Measurements from ENCODE around the gene PSMC4.

The PSMC4 gene

DNA sequence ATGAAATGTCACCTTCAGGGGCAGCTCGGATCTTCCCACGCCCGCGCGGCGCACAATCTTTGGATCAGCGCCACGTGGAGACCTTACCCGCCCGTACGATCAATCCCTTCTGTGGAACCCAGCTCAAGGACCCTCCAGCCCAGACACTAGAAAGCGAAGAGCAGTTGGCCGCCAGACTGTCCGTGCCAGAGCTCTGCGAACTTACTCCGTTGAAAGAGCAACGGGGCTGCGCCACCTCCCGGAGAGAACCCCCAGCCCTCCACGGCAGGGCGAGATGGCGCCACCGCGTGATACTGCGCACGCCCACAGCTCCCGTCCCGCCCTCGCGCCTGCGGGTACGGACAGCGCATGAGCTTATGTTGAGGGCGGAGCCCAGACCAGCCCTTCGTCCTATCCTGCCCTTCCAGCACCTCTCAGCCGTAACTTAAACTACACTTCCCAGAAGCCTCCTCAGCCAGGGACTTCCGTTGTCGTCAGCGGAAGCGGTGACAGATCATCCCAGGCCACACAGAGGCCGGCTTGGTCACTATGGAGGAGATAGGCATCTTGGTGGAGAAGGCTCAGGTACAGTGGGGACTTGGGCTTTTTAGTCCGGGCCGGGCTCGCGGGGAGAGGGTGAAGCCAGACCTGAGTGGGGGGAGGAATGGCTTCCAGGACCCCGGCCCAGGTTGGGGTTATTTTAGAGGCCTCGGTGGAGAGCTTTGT lies at the start of gene PSMC4:
Gene PSMC4, plus strand, starts transcription at position 491 of the 705 bp plus-strand sequence. Its CDS starts 38 bp downstream, at position 529.
- peak; percentile 95 to 98 for DNase-seq

DNA sequence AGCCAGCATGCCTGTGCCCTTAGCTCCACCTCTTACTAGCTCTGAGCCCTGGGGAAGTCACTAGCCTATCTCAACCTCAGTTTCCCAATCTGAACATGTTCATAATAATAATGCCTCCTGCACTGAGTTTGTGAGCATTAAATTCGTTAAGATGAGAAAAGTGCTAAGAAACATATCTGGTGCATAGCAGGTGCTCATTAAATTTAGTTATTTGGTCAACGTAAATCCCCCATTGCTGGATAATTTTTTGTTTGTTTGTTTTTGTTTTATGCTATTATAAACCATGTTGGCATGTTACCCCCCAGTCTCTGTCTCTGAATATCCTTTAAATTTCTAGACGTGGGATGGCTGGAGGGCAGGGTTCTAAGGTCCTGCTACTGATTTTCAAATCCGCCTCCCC lies 47.1 kb upstream of the PSMC4 start:
- DNase-seq: no peak

DNA sequence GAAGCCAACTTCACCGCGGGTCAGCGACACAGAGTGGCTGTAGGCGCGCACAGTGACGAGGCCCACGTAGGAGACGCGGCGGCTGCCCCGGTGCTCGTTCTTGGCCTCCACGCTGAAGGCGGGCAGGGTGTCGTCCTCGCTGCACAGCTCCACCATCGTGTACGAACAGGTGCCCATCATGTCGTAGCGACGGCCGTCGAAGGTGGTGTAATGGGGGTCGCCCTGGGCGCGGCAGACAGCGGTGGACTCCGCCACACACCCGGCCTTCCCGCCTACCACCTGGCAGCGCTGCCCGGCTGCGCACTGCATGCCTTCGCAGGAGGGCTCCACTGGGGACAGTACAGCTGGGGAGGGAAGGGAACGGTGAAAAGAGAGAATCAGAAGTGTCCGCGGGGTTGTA lies 46.6 kb upstream of the PSMC4 start:
- no peak for DNase-seq

DNA sequence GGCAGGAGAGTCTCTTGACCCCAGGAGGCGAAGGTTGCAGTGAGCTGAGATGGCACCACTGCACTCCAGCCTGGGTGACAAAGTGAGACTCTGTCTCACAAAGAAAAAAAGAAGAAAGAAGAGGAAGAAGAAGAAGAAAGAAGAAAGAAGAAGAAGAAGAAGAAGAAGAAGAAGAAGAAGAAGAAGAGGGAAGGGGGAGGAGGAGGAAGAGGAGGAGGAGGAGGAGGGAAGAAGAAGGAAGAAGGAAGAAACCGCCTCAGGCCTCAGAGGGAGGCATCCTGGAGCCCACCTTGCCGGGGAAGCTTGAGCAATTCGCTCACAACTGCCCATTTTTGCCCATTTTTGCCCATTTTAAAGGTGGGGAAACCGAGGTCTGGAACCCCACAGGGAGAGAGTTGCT lies 46.0 kb upstream of the PSMC4 start:
- DNase-seq: no peak

DNA sequence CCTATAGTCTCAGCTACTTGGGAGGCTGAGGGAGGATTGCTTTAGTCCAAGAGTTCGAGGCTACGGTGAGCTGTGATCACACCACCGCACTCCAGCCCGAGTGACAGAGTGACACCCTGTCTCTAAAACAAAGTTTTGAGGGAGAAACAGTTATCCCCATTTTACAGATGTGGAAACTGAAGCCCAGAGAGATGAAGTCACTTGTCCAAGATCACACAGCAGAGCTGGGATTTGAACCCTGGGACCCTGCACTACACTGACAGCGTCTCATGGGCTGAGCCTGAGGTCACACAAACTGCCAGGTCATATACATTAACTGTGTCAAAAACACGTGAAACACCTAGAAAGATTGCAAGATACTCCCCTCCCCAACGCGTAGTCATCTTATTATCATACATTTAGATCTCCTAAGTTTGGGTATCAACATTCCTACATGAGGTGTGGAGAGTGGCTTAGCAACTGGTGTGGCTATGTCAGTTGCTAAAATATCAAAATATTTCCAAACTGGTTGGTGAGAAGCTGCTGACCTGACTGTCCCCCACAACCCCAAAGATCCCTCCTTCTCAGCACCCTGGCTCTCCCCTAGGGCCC lies 44.7 kb upstream of the PSMC4 start:
- no peak for DNase-seq

DNA sequence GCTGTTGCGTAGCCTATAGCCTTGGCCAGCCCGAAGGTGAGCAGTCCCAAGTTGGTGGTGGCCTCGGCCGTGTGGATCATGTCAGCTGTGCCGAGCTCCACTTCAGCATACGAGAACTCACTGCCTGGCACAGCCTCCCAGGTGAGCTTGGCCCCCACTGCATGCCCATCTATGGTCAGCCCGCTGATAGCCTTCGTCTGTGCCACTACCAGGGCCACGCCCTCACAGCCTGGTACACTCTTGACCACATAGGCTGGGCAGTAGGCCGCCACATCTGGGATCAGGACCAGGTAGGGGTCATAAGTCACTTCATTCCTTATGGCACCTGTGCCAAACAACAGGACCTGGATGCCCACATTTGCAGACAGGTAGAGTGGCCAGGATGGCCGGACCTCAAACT lies 43.9 kb upstream of the PSMC4 start:
- no peak for DNase-seq

DNA sequence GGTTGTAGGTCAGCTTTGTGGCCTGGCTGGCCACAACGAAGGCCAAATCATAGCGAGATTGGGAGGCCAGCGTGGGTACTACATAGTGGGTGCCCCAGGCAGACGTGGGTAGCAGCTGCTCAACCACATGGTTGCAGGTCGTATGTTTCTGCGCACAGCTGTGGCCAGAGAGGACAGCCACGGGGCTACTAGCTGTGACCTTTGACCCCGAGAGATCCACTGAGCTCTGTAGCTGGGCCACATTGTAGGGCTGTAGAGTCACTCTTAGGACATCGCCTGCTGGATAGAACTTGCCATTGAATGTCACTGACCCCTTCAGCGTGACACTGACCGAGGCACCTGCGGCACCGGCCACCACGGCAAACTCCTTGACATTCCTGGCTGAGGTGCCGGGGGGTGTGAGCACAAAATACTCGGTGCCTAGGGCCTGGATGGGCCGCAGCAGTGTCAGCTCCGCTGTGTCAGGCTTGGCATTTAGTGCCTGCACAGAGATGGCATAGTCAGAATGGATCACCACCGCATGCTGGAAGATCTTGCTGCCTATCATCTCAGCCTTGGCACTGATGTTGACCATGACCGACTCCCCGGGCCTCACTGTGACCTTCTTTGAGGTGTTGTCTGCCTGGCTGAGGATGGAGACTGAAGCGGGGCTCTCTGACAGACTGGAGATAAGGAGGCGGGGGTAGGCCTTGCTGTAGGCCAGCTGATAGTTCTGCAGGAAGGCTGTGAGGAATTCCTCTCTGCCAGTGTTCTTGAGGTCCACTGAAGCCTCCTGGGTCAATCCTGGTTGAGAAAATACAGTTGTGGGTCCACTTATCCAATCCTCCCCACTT lies 43.2 kb upstream of the PSMC4 start:
- no peak for DNase-seq

DNA sequence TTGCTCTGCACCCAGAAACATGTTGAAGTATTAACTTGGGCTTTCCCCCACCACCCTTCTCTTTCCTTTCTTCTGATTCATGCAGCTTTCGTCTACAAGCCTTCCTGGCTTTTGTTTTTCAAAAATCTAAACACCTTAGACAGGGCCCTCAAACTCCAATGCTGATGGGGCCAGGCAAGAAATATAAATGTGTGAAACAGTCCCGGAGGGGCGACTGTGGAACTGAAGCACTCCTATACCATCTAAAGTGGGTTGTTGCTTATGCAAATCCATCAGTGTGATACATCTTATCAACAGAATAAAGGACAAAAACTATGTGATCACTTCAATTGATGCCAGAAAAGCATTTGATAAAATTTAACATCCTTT lies 42.6 kb upstream of the PSMC4 start:
- no peak for DNase-seq

DNA sequence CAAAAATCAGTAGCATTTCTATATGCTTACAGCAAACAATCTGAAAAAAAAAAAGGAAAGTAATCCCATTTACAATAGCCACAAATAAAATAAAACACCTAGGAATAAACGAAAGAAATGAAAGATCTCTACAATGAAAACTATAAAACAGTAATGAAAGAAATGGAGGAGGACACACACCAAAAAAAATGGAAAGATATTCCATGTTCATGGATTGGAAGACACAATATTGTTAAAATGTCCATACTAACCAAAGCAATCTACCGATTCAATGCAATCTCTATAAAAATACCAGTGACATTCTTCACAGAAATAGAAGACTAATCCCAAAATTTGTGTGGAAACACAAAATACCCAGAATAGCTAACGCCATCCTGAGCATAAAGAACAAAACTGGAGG lies 41.2 kb upstream of the PSMC4 start:
- no peak for DNase-seq

DNA sequence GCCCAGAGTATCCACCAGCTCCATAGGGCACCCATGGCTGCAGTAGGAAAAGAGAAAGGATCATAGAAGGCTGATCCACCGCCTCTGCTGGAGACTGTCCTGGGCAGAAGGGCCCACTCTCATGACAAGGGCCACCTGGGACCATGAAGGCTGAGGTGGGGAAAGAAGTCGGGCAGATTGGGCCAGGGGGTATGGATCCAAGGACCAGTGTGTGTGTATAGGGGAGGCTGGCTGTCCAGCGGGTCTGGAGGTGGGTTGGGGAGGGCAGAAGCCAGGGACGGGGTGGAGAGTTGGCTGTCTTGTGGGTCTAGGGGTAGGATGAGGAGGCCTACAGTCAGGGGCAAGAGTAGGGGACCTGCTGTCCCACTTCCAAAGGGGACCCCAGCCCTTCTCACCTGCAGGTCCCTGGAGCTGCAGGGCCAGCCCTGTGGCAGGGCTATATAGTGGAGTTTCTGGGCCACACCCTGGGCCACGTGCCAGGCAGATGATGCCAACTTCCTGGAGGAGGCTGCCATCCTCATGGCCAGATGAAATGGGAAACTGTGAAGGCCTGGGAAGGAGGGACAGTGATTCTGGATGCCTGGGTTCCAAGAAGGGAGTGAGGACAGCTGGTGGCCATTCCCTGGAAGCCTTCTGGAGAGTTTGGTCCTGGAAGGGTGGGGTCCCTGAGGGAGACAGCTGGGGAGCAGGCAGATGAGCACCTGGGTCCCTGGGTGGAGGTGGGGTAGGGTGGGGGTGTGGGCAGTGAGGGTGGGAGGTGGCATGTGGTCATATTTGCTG lies 36.2 kb upstream of the PSMC4 start, which contains the start of gene FCGBP:
Gene FCGBP, minus strand, starts transcription at position 51 of the 780 bp plus-strand sequence.
- no peak for DNase-seq

DNA sequence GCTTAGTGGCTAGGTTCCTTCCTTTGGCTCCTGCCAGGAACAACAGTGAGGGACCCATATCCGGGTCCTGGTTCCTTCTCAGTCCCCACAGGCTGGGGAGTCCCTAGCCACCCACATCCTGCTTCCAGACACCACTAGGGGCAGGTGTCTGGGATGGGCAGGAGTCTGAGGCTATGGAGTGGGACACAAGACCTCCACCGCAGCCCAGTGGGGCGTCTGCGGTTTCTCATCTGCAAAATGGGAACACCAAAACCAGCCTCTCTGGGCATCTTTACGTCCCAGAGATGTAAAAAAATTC lies 35.7 kb upstream of the PSMC4 start:
- no peak for DNase-seq

DNA sequence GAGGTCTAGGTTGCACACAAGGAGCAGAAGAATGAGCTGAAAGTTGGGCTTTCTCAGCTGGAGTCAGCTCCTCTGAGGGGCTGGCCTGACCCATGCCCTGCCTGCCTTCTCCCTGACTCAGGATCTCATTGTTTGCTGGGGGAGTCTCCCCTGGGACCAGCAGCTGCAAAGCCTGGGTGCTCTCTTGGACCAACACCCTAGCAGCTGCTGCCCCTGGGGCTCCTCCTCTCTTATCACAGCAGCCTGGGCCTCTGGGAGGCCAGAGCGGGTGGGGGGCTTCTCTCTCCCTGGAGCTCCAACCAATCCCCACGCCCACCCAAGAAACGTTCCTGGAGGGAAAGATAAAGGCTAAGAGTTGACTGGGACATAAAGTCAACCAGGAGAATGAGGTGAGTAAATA lies 34.9 kb upstream of the PSMC4 start:
- DNase-seq: no peak

DNA sequence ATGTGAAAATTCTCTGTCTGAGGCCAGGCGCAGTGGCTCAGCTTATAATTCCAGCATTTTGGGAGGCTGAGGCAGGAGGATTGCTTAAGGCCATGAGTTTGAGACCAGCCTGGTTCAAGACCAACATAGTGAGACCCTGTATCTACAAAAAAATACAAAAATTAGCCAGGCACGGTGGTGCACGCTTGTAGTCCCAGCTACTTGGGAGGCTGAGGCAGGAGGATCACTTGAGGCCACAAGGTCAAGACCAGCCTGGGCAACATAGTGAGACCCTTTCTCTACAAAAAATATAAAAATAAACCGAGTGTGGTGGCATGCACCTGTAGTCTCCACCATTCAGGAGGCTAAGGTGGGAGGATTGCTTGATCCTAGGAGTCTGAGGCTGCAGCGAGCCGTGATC lies 34.3 kb upstream of the PSMC4 start:
- no peak for DNase-seq

DNA sequence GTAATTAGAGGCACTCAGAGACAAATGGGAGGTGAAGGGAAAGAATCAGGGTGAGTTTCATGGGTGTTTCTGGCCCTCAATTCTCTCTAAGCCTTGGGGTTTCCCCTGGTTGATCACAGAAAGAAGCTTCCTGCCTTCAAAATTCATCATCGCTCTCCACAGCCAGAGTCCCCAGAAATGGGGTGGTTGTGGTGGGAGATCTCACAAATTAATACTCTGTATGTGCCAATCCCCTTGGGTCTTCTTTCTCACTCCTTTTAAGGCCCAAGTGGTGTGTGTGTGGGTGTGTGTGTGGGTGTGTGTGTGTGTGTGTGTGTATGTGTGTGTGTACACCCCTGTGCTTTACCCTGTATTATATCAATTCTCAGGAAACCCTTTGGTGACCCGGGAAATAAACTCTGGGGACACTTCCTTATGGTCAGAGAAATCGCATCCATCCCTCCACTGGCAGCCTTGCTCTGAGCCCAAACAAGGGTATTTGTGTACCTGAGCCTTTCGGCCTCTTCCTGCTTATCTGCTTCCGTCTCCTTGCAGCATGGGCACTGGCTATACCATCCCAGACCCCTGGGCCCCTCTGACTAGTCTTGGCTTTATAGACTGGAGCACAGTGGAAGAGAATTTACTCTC lies 33.8 kb upstream of the PSMC4 start:
- DNase-seq: no peak

DNA sequence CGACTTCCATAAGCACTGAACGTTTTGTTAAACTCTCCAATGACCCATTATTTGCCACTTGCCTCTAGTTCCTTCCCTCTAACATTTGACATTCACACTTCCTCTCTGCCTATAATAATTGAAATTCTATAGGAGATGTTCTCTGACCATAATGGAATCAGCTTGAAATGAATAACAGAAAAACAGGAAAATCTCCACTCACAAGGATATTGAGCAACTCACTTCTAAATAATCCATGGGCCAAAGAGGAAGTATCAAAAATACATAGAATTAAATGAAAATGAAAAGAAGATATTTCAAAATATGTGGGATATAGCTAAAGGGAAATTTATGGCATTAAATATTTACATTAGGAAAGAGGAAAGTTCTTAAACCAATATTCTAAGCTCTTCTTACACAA lies 33.2 kb upstream of the PSMC4 start:
- DNase-seq: peak in 1 of 2 experiments; percentile 12

DNA sequence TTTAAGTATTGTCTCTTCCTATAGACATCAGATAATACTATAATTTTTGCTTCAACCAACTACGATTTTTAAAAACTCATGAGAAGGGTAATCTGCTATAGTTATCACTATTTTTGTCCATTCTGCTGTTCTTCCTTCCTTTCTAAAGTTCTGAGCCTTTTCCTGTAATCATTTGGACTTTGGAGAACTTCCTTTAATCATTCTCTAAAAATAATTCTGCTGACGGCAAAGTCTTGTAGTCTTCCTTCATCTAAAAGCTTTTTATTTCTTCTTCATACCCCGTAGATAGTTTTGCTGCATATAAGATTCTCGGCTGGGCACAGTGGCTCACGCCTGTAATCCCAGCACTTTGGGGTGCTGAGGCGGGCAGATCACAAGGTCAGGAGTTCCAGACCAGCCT lies 31.4 kb upstream of the PSMC4 start:
- DNase-seq: no peak

DNA sequence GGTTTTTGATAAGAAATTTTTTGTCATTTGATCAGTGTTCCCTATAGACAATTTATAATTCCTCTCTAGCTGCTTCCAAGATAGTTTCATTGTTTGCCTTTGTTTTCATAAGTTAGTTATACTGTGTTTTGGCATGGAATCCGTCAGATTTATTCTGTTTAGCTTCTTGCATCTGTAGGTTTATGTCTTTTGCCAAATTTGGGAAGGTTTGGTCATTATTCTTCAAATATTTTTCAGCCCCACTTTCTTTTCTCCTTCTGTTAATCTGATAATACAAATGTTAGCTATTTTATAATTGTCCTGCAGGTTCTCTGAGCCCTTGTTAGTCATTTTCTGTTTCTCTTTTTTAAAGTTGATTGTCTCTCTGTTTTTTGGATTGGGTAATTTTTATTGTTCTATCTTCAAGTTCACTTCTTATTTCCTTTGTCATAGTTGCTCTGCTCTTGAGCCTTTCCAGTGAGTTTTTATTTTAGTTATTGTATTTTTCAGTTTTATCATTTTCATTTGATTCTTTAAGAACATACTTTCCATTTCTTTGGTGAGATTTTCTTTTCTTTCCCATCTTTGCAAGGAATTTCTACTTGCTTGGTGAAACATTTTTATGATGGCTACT lies 30.6 kb upstream of the PSMC4 start:
- no peak for DNase-seq

DNA sequence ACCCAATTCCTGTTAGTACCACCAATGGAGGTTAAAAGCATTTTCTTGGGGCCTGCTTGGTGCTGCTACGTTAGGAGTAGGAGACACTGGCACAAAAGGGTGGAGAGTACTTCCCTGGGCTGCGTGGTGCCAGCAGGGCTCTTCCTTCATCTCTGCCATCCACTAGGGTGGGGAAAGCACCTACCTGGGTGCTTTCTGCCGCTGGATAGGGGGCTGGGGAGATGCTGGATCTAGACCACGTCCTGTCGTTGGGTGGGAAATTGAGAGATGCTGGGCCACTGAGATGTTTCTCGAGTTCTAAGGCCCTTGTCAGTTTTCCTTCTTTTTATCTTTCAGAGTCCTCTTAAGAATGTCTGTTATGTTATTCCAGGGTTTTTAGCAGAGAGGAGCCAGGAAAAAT lies 29.8 kb upstream of the PSMC4 start:
- DNase-seq: no peak

DNA sequence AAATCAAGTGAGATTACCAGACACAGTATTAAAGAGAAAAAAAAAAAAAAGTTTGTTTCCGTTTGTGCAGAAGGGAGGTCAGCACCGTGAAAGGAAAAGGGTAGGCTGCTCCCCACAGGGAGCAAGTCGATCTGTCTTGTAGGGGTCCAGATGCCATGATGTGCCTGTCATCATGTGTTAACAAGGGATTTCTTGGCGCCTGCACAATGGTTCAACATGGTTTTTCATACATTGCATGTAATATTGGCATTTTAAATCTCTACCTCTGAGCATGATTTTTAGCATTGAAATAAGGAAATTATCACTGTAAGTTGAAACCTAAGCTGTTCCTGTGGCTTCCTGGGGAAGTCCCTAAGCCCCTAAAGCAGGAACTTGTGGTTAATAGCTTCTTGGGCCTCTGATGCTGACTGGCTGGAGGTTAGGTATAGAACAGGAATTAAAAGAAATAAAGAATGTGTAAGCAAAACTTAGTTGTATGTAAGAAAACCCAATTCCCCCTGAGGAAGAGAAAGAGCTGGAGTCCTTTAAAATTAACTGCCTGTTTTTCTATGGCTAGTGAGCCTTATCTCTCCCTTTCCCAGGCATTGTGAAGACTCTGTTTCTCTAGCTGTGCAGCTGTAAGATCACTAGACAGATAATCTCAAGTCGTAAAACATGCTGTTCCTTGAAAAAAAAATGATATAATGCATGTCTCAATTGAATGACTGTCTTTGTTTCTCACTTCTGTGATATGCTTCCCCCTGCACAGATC lies 29.2 kb upstream of the PSMC4 start:
- DNase-seq: peak; percentile 86 to 88

DNA sequence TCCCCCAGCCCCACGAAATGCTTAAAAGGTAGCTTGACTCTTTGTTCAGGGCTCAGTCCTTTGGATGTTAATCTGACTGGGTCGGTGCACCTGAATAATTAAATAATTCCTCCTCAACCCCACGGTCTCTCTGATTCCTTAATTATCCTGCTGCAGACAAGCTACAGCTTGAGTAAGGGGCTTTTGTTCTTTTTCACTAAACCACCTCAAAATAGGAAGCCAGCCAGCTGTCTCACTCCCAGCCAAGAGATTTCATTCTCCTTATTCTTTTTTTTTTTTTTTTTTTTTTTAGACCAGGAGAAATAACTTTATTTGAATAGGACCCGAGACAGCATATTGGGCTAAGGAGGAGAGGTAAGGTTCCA lies 28.6 kb upstream of the PSMC4 start:
- DNase-seq: no peak

DNA sequence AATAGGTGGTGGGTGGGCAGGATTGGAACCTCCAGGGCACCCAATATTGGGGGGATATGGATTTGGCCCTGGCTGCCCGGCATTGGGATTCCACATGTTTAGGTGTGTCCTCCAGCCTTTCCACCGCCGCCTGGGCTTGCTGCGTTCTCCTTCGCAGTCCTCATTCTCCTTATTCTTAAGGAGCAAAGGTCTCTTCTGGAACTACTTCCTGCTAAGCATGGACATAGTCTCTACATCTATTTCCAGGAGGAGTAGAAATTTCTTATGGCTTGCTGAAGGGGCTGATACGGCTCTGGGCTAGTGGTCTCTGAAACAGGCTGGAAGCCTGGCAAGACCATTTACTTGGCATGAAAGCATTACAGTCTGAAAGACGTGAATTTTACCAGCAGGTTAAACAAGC lies 27.4 kb upstream of the PSMC4 start:
- no peak for DNase-seq

DNA sequence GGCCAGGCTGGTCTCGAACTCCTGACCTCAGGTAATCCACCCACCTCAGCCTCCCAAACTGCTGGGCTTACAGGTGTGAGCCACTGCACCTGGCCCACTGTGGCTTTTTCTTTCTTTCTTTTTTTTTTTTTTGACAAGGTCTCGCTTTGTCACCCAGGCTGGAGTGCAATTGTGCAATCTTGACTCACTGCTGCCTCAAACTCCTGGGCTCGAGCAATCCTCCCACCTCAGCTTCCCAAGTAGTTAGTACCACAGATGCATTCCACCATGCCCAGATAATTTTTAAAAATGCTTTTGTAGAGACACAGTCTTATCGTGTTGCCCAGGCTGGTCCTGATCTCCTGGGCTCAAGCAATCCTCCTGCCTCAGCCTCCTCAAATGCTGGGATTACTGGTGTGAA lies 24.4 kb upstream of the PSMC4 start:
- DNase-seq: no peak
